ENCODE data around the gene SLC6A20.

GRCh38 chr3:45794177-45794560 lies 2.2 kb downstream of the SLC6A20 start:
- TF ChIP-seq CTCF (IDR thresholded peaks at IDR 0.05): no peak
- no peak for TF ChIP-seq POLR2A (IDR thresholded peaks at IDR 0.05)
